Neuron (in vitro differentiated cells): ENCODE results near the gene MRPL12.

Experiments used
- H2AFZ ChIP-seq: one replicate; pipeline ENCODE4 v1.6.1; 2013; ENCODE audit warnings: low read depth, mild to moderate bottlenecking, inconsistent platforms, low read length, moderate library complexity
- H3K27me3 ChIP-seq: one replicate; pipeline ENCODE4 v1.6.1; 2013; ENCODE audit warnings: low read length; ENCODE audit not compliant: insufficient read depth
- H3K36me3 ChIP-seq: one replicate; pipeline ENCODE4 v1.6.1; 2013; ENCODE audit warnings: low read length; ENCODE audit not compliant: insufficient read depth
- H3K4me1 ChIP-seq: one replicate; pipeline ENCODE4 v1.6.1; 2013; ENCODE audit warnings: low read length; ENCODE audit not compliant: insufficient read depth
- H3K4me3 ChIP-seq: 2 replicates; pipeline ENCODE4 v1.5.1; 2013; ENCODE audit warnings: mild to moderate bottlenecking, low read length, moderate library complexity
- H3K9me3 ChIP-seq: one replicate; pipeline ENCODE4 v1.6.1; 2013; ENCODE audit warnings: low read length

The MRPL12 gene

DNA sequence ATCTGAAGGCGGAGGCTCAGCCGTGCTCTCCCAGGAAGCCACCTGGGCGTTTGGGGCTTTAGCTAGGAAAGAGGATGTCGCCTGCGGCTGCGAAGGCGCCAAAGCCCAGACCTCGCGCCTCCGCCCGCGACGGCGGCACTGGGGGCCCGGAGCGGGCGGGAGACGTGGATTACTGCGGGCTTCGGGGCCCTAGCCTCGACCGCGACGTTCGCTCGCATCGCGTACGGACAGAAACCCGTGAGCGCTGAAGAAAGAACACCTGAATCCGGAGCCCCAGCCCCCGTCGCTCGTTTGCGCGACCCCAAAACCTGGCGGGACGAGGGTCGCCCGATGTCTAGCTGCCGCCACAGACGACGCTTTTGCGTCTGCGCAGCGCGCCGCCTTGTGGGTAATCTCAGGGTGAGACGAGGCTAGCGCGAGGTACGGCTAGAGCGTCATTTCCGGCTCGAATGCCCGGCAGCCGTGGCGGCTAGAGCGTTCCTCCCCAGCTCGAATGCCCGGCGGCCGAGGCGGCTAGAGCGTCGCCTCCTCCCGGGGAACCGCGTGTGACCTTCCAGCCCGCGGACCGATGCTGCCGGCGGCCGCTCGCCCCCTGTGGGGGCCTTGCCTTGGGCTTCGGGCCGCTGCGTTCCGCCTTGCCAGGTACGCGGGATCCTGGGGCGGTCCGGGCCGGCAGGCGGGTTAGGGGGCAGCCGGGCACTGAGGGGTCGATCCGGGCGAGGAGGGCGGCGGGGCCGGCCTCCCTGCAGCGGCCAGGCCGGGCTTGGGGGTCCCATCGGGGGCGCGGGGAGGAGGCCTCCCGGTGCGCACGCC is at the start of gene MRPL12:
MRPL12 (plus strand) TSS at position 434 of the 813 bp plus-strand sequence; CDS start at position 569, 135 bp downstream.
- Histone ChIP-seq H3K27me3 (no peaks in the 10 kb centered on the region), H3K4me1 (peaks cover 25% of the 10 kb centered on the region), H3K36me3 (peaks cover 54% of the 10 kb centered on the region), H3K9me3 (no peaks in the 10 kb centered on the region), H3K4me3 (peak within 1 kb of the TSS; percentile 86), H2AFZ (peak within 1 kb of the TSS; percentile 29)

DNA sequence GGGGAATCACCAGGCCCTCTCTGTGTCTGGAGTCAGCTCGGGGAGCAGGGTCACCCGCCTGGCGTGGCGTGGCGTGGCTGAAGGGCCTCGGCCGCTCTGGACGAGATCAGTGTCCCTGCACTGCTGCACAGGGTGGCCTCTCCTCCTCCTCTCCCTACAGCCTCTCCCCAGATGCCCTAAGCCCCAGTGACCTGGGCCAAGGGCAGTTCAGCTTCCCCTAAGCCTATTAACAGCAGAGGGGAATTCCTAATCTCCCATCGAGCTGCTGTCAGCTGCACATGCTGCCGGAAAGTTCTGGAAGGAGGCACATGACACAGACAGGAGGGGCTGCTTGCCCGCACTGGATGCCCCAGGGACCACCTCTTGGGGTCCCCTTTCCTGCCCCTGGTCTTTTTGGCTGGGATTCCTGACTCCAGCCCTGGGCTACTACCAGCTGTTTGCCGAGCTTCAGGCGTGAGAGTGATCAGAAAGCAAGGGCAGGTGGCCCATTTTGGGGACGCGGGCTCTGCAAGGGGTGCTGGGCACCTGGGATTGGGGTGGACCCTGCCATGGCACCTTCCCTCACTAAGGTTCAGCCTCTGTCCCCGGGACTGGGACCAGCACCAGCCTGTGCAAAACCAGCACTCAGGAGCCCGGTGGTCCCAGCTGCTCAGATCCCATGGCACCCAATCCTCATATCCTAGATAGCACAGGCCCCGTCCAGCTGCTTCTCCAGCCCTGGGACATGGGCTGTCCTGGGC is 47.6 kb upstream of the MRPL12 start:
- H3K9me3 ChIP-seq, result no peaks in the 10 kb centered on the region
- H3K27me3 ChIP-seq, result no peaks in the 10 kb centered on the region
- H3K4me1 ChIP-seq, result no peaks in the 10 kb centered on the region
- no peak overlapping the region for H2AFZ ChIP-seq
- H3K4me3 ChIP-seq, result no peak overlapping the region
- no peaks in the 10 kb centered on the region for H3K36me3 ChIP-seq

DNA sequence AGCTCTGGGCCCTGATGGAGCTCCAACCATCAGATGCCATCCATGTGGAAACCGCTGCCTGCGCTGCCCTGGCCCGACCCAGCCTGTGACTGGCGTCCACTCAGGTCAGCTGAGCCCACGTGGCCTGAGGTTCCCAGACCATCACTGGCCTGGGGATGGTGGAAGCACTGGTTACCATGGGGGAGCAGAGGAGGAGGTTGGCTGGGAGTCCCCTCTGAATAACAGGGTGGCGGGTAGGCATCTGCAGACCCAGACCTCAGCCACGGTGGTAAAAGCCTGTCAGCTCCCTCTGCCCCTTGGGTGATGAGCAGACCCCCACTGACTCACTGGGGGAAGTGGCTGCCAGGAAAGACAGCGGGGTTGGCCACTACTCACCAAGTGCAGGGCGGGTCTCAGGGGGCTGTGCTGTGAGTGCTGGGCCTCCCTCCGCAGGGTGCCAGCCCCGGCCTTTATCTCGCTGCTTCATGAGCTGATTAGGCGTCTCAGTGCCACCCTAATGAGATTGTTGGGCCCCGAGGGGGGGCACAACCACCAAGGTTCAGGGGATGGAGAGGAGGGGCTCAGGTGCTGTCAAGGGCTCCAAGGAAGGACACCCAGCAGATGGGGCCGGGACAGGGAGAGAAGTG is 46.9 kb upstream of the MRPL12 start, which contains the start of gene PDE6G:
PDE6G (minus strand) TSS at position 425 of the 626 bp plus-strand sequence. CDS start 3,237 bp downstream, outside the sequence.
- Histone ChIP-seq H3K36me3 (no peaks in the 10 kb centered on the region), H3K27me3 (no peaks in the 10 kb centered on the region), H3K4me3 (no peak within 1 kb of the TSS), H2AFZ (no peak within 1 kb of the TSS), H3K4me1 (no peaks in the 10 kb centered on the region), H3K9me3 (no peaks in the 10 kb centered on the region)

DNA sequence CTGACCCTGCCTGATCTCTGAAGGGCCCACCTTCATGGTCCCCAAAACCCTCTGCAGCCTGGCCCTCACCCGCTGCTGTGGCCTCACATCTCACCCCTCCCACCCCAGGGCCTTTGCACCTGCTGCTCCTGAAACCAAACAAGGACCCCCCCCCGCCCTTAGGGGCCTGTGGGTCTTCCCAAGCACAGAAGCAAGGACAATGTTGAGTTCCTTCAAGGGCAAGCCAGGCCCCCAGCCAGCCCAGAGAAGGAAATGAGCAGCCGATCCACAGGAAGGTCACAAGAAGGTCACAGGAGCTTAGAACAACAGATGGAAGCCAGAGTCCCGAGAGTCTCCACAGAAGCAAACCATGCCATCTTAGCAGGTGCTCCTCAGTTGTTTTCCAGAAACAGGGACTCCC is 46.3 kb upstream of the MRPL12 start:
- Histone ChIP-seq H3K27me3 (no peaks in the 10 kb centered on the region), H3K36me3 (no peaks in the 10 kb centered on the region), H2AFZ (no peak overlapping the region), H3K9me3 (no peaks in the 10 kb centered on the region), H3K4me1 (no peaks in the 10 kb centered on the region), H3K4me3 (no peak overlapping the region)

DNA sequence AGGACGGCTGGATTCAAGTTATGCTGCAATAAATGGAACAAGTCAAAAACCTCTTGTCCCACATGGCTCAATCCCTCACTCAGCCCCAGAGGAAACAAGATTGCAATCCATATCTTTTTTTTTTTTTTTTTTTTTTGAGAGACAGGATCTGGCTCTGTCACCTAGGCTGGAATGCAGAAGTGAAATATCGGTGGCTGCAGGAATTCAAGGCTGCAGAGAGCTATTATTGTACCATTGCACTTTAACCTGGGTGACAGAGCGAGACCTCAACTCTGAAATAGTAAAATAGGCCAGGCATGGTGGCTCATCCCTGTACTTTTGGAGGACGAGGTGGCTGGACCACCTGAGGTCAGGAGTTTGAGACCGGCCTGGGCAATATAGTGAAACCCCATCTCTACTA is 44.1 kb upstream of the MRPL12 start:
- Histone ChIP-seq H3K4me3 (no peak overlapping the region), H3K4me1 (no peaks in the 10 kb centered on the region), H3K36me3 (peaks cover 1% of the 10 kb centered on the region), H3K9me3 (no peaks in the 10 kb centered on the region), H2AFZ (no peak overlapping the region), H3K27me3 (no peaks in the 10 kb centered on the region)

DNA sequence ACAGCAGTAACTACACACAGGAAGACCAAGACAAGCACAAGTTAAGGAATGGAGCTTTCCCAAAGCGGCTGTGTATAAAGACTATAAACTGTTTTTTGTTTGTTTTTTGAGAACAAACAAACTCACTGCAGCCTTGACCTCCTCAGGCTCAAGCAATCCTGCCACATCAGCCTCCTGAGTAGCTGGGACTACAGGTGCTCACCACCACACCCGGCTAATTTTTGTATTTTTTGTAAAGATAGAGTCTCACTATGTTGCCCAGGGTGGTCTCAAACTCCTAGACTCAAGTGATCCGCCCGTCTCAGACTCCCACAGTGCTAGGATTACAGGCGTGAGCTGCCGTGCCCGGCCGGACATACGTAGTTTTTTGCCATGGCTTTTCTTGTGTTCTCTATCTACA is 42.7 kb upstream of the MRPL12 start:
- Histone ChIP-seq H3K27me3 (no peaks in the 10 kb centered on the region), H2AFZ (no peak overlapping the region)

DNA sequence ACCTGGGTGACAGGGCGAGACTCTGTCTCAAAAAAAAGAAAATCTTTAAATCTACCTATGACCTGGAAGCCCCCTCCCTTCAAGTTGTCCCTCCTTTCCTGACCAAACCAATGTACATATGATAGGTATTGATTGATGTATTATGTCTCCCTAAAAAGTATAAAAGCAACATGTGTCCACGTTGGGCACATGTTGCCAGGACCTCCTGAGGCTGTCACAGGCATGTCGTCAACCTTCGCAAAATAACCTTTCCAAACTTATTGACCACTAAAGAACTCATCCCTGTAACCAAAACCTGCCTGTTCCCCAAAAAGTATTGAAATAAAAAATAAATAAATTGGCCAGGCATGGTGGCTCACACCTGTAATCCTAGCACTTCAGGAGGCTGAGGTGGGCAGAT is 41.2 kb upstream of the MRPL12 start:
- peaks cover 4% of the 10 kb centered on the region for H3K36me3 ChIP-seq
- H3K4me1 ChIP-seq, result peaks cover 8% of the 10 kb centered on the region
- no peaks in the 10 kb centered on the region for H3K27me3 ChIP-seq
- no peaks in the 10 kb centered on the region for H3K9me3 ChIP-seq
- H2AFZ ChIP-seq, result no peak overlapping the region
- no peak overlapping the region for H3K4me3 ChIP-seq

More for the DNA sequence above, 42.7 kb upstream of the MRPL12 start:
- Histone ChIP-seq H3K36me3 (peaks cover 4% of the 10 kb centered on the region), H3K4me1 (peaks cover under 1% of the 10 kb centered on the region), H3K9me3 (no peaks in the 10 kb centered on the region), H3K4me3 (no peak overlapping the region)

DNA sequence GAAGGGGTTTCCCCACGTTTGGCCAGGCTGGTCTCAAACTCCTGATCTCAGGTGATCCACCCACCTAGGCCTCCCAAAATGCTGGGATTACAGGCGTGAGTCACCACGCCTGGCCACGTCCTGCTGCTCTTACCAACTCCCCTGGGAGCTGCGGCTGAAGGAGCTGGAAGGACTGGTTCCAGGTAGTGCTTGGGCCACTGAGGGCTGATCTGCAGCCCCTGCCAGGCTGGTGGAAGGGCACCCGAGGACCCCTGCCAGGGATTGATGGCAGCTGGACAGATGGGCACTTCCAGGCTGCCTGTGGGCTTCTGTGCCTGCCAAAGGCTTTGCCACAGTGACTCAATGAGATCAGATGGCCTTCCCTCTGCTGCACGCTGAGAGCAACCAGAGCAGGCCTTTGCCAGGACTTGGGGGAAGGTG is 39.1 kb upstream of the MRPL12 start:
- peaks cover 15% of the 10 kb centered on the region for H3K36me3 ChIP-seq
- H3K9me3 ChIP-seq, result no peaks in the 10 kb centered on the region
- no peaks in the 10 kb centered on the region for H3K27me3 ChIP-seq
- no peak overlapping the region for H3K4me3 ChIP-seq
- no peak overlapping the region for H2AFZ ChIP-seq
- H3K4me1 ChIP-seq, result peaks cover 16% of the 10 kb centered on the region

DNA sequence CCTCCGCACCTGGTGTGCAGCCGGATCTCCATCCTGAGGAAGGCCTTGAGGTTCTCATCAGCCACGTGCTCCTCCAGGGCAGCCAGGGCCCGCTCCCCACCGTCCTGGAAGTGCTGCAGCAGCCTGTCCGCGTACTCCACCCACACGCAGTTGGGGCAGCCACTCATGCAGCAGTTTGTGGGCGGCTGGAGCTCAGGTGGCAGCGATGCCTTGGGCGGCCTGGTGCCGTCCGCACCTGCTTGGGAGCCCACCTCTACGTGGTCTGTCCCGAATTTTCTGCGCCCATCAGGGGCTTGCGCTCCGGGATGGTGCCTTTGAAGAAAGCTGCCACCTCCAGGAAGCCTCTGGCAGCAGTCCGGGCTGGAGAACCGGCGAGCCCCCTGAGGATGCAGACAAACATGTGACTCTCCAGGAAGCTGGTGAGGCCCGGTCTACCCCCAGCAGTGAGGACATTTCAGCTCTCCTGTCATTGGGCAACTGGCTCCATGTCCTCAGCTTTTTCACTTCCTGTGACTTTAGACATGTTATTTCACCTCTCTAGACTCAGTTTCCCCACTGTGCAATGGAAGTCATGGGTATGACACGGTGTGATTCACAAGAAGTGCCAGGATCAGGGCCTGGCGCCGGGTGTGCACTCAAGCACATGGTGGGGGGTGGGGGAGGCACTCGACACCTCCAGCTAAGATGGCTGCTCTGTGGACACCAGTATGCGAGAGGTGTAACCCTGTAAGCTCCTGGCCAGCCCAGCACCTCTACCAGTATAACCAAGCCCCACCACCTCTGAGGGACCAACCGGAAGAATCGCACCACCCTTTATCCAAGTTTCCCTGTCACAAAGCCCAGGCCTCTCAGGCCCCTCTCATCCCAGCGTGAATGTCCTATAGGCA is 37.7 kb upstream of the MRPL12 start:
- Histone ChIP-seq H2AFZ (peak overlapping the region; percentile 13), H3K27me3 (no peaks in the 10 kb centered on the region), H3K4me3 (peak overlapping the region; percentile 92), H3K9me3 (no peaks in the 10 kb centered on the region), H3K36me3 (peaks cover 29% of the 10 kb centered on the region), H3K4me1 (peaks cover 16% of the 10 kb centered on the region)

DNA sequence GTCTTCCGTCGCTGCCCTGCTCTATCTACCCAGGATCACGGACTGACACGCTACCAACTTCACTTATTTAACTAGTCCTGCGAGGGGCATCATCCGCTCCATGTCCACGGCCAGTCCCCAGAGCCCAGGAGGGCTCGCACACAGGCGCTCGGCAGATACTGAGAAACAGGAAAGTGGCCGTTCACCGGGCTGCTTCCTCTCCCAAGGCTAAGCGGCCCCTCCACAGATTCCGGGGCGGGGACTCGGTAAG is 37.1 kb upstream of the MRPL12 start:
- Histone ChIP-seq H3K4me3 (peak overlapping the region; percentile 92), H3K9me3 (no peaks in the 10 kb centered on the region), H2AFZ (peak overlapping the region; percentile 13), H3K27me3 (no peaks in the 10 kb centered on the region), H3K36me3 (peaks cover 31% of the 10 kb centered on the region), H3K4me1 (peaks cover 16% of the 10 kb centered on the region)

DNA sequence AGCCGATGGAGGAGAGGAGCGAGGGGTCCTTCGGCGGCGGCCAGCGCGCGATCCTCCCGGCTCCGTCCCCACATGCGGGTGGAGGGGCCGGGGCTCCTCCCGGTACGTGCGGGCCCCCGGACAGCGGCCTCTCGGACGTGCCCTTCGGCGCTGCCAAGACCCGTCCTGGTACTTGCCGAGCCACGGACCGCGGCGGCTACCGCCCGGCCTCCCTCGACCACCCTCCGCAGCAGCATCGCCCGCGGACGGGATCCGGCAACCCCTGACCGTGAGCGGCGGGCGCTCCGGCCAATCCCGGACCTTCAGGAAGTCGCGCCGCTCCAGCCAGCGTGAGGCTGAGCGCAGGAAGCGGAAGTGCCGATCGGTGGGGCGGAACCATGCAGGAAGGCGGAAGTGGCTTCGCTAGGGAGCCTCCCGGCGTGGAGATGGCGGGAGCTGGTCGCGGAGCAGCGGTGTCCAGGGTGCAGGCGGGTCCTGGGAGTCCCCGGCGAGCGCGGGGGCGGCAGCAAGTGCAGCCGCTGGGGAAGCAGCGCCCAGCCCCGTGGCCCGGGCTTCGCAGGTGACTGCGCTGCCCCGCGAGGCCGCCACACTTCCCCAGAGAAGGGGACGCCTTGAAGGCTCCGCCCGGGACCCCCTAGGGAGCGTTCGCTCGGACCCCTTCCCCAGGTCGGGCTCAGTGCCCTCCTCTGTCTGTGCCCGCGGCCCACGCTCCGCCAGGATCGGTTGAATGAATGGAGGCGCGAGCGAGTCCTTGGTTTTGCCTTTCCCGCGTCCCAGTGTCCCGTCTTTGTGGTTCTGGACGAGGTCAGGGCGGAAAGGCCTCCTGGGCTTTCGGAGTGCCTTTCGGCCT is 36.6 kb upstream of the MRPL12 start, which contains the start of the genes CCDC137 and OXLD1:
CCDC137 (plus strand) TSS at position 396 of the 850 bp plus-strand sequence; CDS start at position 426, 30 bp downstream.
OXLD1 (minus strand) TSS at position 264 of the 850 bp plus-strand sequence; CDS start at position 236, 28 bp downstream.
- H3K4me1 ChIP-seq, result peaks cover 16% of the 10 kb centered on the region
- H2AFZ ChIP-seq, result peak within 1 kb of the TSS; percentile 13
- H3K36me3 ChIP-seq, result peaks cover 37% of the 10 kb centered on the region
- peak within 1 kb of the TSS; percentile 92 for H3K4me3 ChIP-seq
- H3K27me3 ChIP-seq, result no peaks in the 10 kb centered on the region
- H3K9me3 ChIP-seq, result no peaks in the 10 kb centered on the region

DNA sequence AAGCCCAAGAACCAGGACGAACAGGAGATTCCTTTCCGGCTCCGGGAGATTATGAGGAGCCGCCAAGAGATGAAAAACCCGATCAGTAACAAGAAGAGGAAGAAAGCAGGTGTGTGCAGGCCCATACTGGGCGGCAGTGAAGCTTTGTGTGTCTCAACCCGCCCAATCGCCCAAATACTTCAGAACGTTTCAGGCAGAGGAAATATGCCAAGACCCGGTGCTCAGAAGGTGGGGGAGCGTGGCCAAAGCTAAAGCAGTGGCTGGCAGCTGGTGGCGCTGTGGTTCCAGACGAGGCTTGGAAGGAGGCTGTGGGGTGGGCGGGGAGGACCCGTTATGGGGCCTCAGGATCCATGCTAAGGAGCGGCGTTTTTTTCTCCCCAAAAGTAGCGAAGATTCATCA is 35.4 kb upstream of the MRPL12 start:
- Histone ChIP-seq H3K4me1 (peaks cover 16% of the 10 kb centered on the region), H2AFZ (no peak overlapping the region), H3K9me3 (no peaks in the 10 kb centered on the region), H3K36me3 (peaks cover 49% of the 10 kb centered on the region), H3K27me3 (no peaks in the 10 kb centered on the region), H3K4me3 (peak overlapping the region; percentile 12)
